ENCODE measurements around the gene CKAP2L. TPM values are rescaled to one million over a fixed set of nuclear protein-coding genes. Genes with fewer than 3 reads are reported as not detected.

Gene CKAP2L
- total RNA-seq, 4 donors from 2014 or later, result 1.2 to 11.3 (median 2.0) TPM

DNA sequence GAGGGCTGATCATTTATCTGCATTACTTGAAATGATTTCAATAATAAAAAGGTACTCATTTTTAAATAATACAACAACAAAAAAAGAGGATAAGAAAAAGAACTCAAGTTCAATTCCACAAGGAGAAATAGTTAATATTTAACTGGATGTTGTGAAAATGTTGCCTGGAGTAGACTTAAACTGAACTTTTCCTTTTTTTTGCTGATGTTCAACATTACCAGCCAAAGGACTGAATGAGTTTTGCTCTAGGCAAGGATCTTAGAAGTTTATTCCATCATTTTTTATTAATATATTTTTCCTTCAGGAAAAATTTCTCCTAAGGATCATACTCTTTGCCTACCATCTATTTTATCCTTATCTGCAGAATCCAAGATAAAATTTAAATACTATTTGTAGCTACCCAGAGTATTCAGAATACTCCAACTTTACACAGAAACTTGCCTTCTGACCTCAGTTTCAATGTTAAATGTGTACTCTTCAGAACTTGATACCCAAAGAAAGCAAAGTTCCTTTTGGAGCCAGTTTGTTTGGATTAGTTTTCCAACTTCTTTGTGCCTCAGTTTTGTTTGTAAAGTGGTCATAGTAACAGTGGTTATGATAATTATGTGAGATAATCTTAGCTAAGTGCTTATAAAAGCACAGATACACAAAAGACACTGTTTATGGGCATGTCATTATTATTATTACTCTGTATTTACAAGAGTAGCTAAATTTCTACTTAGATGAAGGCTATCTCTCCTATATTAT, 12.8 kb downstream of the CKAP2L start:
- DNase-seq (ENCODE audit: low spot score in 2 of 2), result no peak
- TF ChIP-seq, protein P1, sequence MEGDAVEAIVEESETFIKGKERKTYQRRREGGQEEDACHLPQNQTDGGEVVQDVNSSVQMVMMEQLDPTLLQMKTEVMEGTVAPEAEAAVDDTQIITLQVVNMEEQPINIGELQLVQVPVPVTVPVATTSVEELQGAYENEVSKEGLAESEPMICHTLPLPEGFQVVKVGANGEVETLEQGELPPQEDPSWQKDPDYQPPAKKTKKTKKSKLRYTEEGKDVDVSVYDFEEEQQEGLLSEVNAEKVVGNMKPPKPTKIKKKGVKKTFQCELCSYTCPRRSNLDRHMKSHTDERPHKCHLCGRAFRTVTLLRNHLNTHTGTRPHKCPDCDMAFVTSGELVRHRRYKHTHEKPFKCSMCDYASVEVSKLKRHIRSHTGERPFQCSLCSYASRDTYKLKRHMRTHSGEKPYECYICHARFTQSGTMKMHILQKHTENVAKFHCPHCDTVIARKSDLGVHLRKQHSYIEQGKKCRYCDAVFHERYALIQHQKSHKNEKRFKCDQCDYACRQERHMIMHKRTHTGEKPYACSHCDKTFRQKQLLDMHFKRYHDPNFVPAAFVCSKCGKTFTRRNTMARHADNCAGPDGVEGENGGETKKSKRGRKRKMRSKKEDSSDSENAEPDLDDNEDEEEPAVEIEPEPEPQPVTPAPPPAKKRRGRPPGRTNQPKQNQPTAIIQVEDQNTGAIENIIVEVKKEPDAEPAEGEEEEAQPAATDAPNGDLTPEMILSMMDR (IDR thresholded peaks at IDR 0.05), result no peak
- TF ChIP-seq POLR2A (IDR thresholded peaks at IDR 0.05), result no peak
- intact Hi-C loops (cut with DNase I; ENCODE audit: low total_unique reads), result loop anchor here (5.0 kb wide), 1 partner anchor 191 kb away; no protein-coding TSS in a partner anchor
- no peak overlapping the region for H3K4me3 ChIP-seq (ENCODE audit: low read depth, poor library complexity, severe bottlenecking)

DNA sequence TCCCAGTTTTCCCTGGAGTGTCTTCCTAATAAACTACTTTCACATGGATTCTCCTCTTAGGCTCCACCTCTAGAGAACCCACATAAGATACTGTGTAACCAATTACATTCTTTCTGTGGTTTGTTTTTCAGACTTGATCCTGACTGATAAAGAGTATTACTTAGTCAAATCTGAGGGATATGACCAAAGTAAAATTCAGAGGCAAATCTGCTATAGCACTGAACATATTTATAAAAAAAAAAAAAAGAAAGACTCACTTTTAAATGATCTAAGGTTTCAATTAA, 13.9 kb downstream of the CKAP2L start:
- intact Hi-C loops (cut with DNase I; ENCODE audit: low total_unique reads), result loop anchor here (5.0 kb wide), 1 partner anchor 192 kb away; no protein-coding TSS in a partner anchor
- H3K4me3 ChIP-seq (ENCODE audit: low read depth, poor library complexity, severe bottlenecking), result no peak overlapping the region
- DNase-seq (ENCODE audit: low spot score in 2 of 2), result no peak

DNA sequence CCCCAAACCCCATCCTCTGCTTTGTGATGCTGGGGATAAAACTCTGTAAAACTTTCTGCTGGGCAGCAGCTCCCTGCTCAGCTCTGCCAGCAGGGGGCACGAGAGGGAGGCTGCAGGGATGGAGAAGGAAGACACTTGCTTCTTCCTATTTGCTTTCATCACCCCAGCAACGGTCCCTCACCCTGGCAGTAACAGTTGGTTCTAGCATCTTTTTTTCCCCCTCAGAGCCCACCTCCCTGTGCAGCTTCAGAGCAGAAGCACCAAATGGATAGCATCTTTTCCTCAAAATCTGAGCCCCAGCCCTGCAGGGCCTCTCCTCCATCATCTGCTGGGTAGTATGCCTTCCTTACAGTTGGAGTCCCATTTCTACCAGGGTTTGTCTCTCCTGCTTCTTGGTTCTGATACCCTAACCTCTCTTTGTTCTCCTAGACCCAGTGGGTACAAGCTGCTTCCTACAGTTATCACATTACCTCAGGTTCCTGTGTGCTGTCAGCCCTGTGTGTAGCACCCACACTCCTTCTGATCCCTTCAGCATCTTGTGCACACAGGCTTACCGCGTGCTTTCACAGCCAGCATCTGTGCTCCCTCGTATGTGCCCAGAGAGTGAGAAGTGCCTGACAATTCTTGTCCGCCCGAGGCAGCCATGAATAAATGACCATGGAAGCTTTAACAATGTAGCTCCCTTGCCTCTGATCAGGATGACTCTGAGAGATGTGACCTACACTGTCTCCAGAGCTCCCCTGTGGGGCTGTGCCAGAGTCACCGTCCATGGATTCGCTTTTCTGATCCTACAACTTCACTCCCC, 14.5 kb downstream of the CKAP2L start:
- TF ChIP-seq, protein P1 (IDR thresholded peaks at IDR 0.05), result peak in 1 of 3 donors; percentile 80
- TF ChIP-seq POLR2A (IDR thresholded peaks at IDR 0.05), result no peak
- 64 to 68% methylated on average over 9 of the region's 9 CpGs for WGBS, 2 donors
- DNase-seq (ENCODE audit: low spot score in 2 of 2), result peak in 1 of 2 donors; percentile 92

More for the DNA sequence above, 13.9 kb downstream of the CKAP2L start:
- TF ChIP-seq POLR2A (IDR thresholded peaks at IDR 0.05), result no peak

GRCh38 chr2:112740527-112740926, 23.9 kb downstream of the CKAP2L start:
- no peak for DNase-seq (ENCODE audit: low spot score in 2 of 2)
- intact Hi-C loops (cut with DNase I; ENCODE audit: low total_unique reads), result no loop called here
- TF ChIP-seq, protein P1 (IDR thresholded peaks at IDR 0.05), result no peak
- no peak for TF ChIP-seq POLR2A (IDR thresholded peaks at IDR 0.05)
- WGBS, 2 donors, result 63 to 65% methylated on average over 7 of the region's 7 CpGs
- no peak overlapping the region for H3K4me3 ChIP-seq (ENCODE audit: low read depth, poor library complexity, severe bottlenecking)

More for the DNA sequence above, 14.5 kb downstream of the CKAP2L start:
- H3K4me3 ChIP-seq (ENCODE audit: low read depth, poor library complexity, severe bottlenecking), result no peak overlapping the region
- intact Hi-C loops (cut with DNase I; ENCODE audit: low total_unique reads), result loop anchor here (5.0 kb wide), 1 partner anchor 192 kb away; no protein-coding TSS in a partner anchor

DNA sequence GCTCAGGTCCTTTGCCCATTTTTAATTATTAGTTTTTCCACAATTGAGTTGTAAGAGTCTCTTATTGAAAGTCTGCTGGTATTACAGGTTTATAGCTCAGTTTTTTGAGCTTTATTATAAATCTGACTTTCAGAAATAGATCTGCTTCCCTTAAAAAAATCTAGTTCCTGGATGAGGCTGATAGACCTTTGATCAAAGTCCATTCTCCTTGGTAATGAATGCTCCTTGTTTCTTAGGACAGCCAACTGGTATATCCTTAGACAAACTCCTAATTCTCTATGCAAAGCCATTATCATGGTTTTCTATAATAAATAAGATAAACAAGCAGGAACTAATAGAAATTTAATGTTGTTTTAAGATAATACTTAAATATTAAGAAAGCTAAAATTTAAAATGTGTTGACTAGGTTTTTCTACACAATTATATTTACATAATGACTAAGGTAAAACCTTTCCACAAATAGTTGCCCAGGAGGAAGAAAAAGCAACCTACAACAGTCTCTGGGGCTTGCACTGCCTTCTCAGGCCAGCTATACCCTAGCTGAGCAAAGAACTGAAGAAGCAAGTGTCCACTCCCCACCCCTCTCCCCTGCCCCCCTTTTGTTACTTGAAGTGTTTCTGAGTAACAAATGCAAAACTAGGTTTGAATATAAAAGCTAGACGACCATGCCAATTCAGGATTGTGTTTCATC, 26.7 kb downstream of the CKAP2L start:
- no peak for DNase-seq (ENCODE audit: low spot score in 2 of 2)
- WGBS, 2 donors, result 76 to 90% methylated on average over 1 of the region's 1 CpG
- TF ChIP-seq POLR2A (IDR thresholded peaks at IDR 0.05), result no peak
- TF ChIP-seq, protein P1 (IDR thresholded peaks at IDR 0.05), result no peak
- H3K4me3 ChIP-seq (ENCODE audit: low read depth, poor library complexity, severe bottlenecking), result no peak overlapping the region
- intact Hi-C loops (cut with DNase I; ENCODE audit: low total_unique reads), result no loop called here

DNA sequence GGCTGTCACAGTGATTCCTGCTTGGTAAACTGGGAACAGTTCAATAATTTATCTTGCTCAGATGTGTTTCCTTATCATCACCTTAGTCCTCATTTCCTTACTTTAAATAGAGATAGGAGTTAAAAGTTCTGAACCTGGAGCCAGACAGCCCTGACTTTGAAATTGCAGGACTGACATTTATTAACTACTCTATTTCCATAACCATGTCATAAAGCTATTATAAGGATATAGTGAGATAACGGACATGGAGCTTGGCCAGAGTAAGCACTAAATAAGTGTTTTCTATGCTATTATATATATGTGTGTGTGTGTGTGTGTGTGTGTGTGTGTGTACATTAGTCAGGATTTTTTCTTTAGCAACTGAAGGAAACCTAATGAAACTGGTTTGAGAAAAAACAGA, 30.5 kb downstream of the CKAP2L start:
- no peak for DNase-seq (ENCODE audit: low spot score in 2 of 2)
- TF ChIP-seq POLR2A (IDR thresholded peaks at IDR 0.05), result no peak
- TF ChIP-seq, protein P1 (IDR thresholded peaks at IDR 0.05), result no peak
- no peak overlapping the region for H3K4me3 ChIP-seq (ENCODE audit: low read depth, poor library complexity, severe bottlenecking)
- 69 to 75% methylated on average over 1 of the region's 1 CpG for WGBS, 2 donors
- intact Hi-C loops (cut with DNase I; ENCODE audit: low total_unique reads), result no loop called here
